Midbrain (tissue), 1 donor: ENCODE measurements around the gene EPB41L2.

ENCODE experiments used
- DNase-seq: peaks from one replicate; lab custom pipeline; 2025; lab: John Stamatoyannopoulos, UW

The EPB41L2 gene

GRCh38 chr6:131061751-131062119 lies 1.3 kb downstream of the EPB41L2 start:
- peak; percentile 31 for DNase-seq

GRCh38 chr6:131061041-131061750 lies 1.8 kb downstream of the EPB41L2 start:
- peak; percentile 37 for DNase-seq

- no peak for DNase-seq
These were observed 2.7 kb downstream of the EPB41L2 start for GRCh38 chr6:131060311-131060710.

GRCh38 chr6:131059486-131059885 lies 3.6 kb downstream of the EPB41L2 start:
- no peak for DNase-seq

GRCh38 chr6:131058236-131058635 lies 4.8 kb downstream of the EPB41L2 start:
- no peak for DNase-seq

GRCh38 chr6:131054392-131055250 lies 8.4 kb downstream of the EPB41L2 start:
- DNase-seq: no peak

GRCh38 chr6:131053546-131054240 lies 9.4 kb downstream of the EPB41L2 start:
- DNase-seq: no peak

GRCh38 chr6:131052181-131052580 lies 10.9 kb downstream of the EPB41L2 start:
- no peak for DNase-seq

GRCh38 chr6:131051341-131051740 lies 11.7 kb downstream of the EPB41L2 start:
- no peak for DNase-seq

- no peak for DNase-seq
These were observed 13.4 kb downstream of the EPB41L2 start for GRCh38 chr6:131049608-131050007.

- DNase-seq: no peak
These were observed 14.0 kb downstream of the EPB41L2 start for GRCh38 chr6:131048933-131049515.

- no peak for DNase-seq
These were observed 14.6 kb downstream of the EPB41L2 start for GRCh38 chr6:131048459-131048858.

- DNase-seq: no peak
These were observed 17.9 kb downstream of the EPB41L2 start for GRCh38 chr6:131045139-131045538.

- no peak for DNase-seq
These were observed 19.1 kb downstream of the EPB41L2 start for GRCh38 chr6:131043902-131044447.

GRCh38 chr6:131042664-131043063 lies 20.4 kb downstream of the EPB41L2 start:
- no peak for DNase-seq

GRCh38 chr6:131041814-131042213 lies 21.2 kb downstream of the EPB41L2 start:
- no peak for DNase-seq

GRCh38 chr6:131040866-131041265 lies 22.2 kb downstream of the EPB41L2 start:
- no peak for DNase-seq

- no peak for DNase-seq
These were observed 23.7 kb downstream of the EPB41L2 start for GRCh38 chr6:131039345-131039680.

GRCh38 chr6:131038597-131039344 lies 24.3 kb downstream of the EPB41L2 start:
- no peak for DNase-seq

GRCh38 chr6:131037194-131037897 lies 25.7 kb downstream of the EPB41L2 start:
- DNase-seq: no peak

GRCh38 chr6:131036601-131037000 lies 26.4 kb downstream of the EPB41L2 start:
- DNase-seq: no peak
